Bone marrow (tissue), 2 donors: ENCODE data around the gene LILRB3.
A peak's percentile ranks its signal among the peaks of the same experiment; 100 is the strongest.
"Not testable (repeated sequence)": the region's sequence is repeated elsewhere in the genome, so short reads cannot be mapped to it uniquely, and the experiment has no call there.

Experiments used
- DNase-seq, 2 donors: peaks; one replicate each; lab custom pipeline; 2025; lab: John Stamatoyannopoulos, UW

LILRB3 gene

DNA sequence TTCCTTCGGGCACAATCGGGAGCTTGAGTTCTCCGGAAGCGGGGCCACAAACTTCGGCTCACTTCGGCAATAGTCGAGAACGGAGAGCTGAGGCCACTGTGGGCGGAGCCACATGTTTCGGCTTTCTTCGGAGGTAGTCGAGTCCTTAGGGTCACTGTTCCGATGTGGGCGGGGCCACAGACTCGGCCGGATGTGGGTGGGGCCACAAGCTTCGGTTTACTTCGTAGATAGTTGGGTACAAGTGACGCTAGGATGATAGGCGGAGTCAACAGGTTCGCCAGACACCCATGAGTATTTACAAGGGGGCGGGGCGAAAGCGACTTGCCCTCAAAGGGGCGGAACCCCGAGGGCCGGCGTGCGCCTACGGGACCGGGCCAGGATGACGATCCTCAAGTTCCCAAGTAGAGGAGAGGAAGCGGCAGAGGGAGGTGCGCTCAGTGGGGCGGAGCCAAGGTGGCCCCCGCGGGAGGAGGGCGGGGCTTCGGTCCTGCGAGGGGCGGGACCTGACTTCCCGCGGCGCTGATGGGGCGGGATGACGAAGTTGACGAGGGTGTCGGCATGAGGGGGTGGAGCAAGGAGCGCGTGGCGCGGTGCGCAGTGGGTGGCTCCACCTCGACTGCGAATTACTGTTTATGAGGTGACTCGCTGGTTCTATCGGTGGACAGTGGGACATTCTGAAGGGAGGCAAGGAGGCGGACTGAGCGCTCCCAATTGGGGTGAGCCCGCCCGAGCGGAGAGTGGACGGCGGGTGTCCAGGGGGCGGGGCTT lies 32.9 kb downstream of the LILRB3 start:
- peak; percentile 100 for DNase-seq

DNA sequence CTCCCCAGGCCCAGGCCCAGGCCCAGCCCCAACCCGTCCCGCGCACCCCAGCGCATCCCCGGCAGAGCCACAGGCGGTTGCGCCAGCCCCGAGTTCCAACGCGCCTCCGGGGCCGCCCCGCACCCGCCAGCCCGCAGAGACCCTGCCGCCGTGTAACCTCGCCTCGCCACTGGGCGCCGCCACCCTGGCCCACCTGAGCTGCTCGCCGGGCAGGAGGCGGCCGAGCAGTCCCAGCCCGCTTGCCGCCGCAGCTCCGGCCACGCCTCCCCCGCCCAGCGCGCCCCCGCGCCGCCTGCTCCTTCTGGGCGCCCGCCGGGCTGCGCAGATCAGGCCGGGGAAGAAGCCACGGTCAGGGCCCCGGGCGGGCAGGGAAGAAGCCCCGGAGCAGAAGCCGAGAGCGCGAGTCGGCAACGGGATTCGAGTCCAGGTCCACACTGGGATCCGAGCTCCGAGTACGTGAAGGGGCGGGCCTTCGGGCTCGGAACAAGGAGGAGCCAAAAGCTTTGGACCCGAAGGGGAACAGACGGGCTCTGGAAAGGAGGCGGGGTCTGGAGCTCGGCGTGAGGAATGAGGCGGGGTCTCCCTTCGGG lies 33.6 kb downstream of the LILRB3 start, which contains the start of gene MBOAT7:
MBOAT7 (minus strand) TSS at position 436 of the 590 bp plus-strand sequence. CDS start 1,072 bp downstream, outside the sequence.
- DNase-seq = peak in 1 of 2 donors; percentile 99

DNA sequence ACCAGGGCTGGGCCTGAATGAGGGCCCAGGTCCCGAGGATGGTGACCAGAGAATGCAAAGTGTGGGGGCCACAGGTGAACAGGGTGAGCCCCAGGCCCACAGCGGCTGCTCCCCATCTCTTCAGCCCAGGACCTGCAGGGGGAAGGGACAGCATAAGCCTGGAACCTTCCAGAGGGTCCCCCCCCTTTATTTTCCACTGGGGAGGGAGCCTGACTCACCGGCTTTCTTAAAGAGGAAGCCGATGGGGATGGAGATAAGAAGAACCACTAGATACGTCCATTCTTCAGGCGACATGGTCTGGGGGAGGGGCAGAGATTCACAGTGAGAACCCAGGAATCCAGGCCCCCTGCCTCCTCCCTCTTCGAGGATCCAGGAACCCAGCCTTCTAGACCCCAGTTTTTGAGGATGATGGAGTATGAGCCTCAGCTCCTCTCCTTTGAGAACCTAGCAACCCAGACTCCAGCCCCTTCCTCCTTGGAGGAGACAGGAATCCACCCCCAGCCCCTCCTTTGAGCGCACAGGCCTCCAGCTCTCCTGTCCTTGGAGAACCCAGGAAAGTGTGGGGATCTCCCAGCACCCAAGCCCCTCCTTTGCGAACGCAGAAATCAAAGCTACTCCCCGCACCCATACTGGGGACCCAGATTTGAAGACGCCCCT lies 34.5 kb downstream of the LILRB3 start:
- peak; percentile 26 to 94 for DNase-seq

DNA sequence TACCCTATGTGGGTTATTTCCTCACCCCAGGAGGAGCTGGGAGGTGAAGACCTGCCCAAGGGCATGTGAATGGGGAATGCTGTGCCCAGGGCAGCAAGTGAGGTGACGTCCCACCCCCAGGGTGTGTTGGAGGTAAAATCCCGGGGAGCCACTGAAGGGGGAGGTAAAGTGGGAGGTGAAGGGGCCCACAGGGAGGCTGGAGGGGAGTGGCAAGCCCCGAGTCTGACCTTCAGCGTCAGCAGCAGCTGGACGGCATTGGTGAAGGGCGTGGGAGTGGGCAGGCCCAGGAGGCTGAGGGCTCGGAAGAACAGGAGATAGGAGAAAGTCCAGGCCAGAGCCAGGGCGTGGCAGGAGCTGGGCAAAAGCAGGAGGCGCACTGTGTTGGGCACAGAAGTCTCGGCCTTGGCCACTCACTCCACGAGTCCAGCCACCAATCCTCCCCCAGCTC lies 35.8 kb downstream of the LILRB3 start:
- no peak for DNase-seq

DNA sequence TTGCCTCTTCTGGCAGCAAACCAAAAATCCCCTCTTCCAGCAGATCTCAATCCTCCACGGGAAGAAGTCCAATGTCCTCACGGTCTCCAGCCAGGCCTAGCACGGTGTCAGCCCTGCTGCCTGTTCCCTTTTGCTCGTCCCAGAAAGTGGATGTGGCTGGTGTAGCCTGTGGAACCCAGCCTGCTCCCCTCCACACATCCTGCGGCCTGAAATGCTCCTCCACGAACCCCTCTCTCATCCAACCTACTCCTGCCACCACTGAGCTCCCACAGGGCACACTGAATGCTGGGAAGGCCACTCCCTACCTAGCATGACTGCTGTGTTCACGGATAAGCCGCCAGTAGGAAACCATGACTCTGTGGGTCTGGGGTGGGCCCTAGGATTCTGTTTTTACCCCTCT lies 36.5 kb downstream of the LILRB3 start:
- no peak for DNase-seq

DNA sequence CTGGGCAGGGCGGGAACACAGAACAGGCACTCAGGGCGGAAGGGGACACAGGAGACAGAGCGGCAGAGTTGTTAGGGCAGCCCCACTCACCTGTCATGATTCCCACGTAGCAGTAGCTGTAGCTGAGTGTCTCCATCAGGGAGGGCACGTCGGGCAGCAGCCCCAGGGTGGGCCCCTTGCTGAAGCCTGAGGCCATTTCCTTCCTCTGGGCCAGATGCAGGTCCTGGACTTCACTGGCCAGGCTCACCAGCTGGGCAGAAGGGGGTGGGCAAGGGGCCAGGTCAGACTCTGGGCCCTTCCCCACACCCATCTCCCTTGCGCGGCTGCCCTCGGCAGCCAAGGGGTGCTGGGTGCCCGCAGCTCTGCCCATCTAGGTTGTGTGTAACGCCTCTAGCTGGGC lies 39.4 kb downstream of the LILRB3 start:
- DNase-seq = no peak

DNA sequence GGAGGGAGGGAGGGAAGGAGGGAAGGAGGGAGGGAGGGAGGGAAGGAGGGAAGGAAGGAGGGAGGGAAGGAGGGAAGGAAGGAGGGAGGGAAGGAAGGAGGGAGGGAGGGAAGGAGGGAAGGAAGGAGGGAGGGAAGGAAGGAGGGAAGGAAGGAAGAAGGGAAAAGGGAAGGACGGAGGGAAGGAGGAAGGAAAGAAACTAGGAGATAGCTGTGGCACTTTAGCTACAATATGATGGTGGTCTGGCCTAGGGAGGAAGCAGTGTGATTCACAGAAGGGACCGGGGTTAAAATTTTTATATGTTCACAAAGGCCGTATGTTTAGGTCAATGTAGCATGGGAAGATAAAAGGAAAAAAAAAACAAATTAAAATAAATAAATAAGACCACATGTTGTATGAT lies 40.9 kb downstream of the LILRB3 start:
- DNase-seq = not testable (repeated sequence)

DNA sequence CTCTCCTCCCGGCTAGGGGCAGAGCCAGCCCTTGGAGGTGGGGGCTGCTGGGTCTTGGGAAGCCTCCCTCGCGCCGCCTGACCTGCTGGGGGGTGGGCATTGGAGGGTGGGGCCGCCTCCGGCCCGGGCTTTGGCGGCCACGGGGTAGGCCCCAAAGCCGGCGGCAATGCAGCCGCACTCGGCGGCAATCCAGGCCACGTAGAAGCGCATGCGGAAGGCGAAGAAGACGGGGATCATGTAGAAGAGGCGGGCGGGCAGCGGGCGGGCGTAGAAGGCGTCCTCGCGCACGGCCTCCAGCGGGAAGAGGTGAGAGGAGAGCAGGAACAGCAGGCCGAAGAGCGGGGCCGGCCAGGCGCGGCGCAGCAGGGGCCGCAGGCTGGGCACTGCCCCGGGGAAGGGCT lies 42.1 kb downstream of the LILRB3 start:
- DNase-seq = no peak

DNA sequence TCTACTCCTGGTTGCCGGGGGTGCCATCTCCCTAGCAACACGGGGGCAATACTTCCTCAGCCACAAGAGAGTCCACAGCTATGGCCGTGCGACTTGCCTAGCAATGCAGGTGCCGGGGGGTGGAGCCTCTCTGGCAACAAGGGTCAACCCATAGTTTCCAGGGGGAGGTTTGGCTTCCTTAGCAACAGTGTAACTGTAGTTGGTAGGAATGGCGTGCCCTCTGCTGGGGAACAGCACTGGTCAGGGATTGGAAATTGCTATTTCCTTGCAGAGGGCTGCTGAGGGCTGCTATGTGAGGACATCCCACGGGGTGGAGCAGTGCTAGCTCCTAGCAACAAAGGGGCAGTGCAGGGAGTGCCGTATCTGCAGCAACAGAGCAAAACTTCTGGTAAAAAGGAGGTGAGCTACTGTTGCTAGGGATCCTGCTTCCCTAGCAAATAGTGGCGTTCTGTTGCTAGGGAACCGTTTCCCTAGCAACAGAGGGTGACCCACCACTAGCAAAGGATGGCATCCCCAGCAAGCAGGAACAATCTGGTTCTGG lies 42.8 kb downstream of the LILRB3 start:
- no peak for DNase-seq

DNA sequence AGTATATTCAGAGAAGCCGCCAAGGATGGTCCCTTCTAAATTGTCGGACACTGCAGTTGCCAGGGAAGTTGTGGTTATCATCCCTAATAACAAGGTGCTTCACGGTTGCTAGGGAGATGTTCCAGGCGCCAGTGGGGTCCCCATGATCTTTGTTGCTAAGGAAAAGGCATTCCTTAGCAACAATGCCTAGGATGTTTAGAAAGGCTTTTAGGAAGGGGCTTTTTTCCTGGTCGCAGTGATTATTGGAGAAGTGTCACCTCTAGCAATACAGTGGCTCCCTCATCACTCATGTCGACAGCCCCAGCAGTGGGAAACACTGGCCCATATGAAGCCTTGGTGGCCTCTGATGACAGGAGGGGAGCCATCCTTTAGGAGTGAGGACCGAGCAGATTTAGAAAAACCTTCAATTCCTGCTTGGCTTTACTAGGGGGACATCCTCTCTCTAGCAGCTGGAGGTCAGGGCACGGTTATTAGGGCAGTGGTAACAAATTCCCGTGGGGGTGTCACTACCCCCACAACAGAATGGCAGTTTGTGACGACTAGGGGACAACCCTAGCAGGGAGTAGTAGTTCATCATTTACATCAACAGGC lies 43.5 kb downstream of the LILRB3 start:
- no peak for DNase-seq

DNA sequence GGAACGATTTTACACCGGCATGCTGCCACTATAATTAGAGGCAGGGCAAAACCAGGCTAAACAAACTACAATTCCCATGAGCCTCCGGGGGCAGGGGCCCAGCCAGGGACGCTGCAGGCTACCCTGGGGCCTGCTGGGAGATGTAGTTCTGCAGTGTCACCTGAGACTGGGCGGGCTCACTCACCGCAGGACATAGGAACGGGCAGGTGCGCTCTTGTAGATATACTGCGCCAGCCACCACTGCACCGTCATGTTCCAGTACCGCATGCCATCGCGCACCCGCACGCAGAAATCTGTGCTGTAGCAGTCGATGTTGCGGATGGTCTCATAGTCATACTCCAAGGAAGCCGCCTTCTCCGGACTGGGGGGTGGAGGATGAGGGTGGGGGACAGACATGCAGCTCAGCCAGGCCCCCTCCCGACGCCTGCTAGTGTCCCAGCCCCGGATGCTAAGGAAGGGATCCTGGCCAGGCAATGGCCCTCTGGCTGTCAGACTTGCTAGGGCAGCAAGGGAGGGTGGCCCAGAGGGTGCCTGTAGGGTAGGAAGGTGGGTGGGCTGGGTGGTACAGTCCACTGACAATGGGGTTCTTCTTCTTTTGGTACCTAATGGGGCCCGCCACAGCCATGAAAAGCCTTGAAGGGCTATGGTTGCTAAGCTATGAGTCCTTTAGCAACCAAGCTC lies 44.1 kb downstream of the LILRB3 start:
- DNase-seq = no peak

DNA sequence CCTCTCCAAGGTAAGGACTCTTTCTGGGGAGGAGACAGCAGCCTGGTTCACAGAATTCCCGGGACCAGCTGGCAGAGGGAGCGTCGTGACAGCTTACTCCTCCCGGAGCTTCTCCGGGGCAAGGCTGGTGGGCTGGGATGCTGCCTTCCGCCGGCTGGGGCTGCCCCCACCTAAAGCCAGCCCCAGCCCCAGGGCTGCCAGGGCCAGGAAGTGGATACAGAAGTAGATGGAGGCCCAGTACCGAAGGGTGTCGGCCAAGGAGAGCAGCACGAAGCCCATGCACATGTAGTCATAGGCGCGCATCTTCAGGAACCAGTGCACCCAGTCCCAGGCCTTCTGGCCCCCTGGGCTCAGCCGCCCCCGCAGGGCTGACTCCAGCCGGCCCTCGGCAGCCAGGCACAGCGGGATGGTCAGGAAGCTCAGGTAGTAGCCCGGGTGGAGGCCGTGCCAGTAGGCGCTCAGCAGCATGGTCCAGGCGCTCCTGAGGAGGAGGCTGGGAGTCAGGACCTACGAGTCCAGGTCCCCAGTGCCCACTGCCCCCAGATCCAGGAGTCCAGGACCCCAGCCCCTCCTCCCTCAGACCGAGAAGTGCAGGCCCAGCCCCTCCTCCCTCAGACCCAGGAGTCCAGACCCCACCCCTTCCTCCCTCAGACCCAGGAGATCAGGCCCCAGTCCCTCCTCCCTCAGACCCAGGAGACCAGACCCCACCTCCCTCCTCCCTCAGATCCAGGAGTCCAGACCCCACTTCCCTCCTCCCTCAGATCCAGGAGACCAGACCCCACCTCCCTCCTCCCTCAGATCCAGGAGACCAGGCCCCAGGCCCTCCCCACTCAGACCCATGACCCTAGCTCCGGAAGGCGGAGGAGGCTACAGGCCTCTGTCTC lies 48.6 kb downstream of the LILRB3 start:
- DNase-seq = no peak

DNA sequence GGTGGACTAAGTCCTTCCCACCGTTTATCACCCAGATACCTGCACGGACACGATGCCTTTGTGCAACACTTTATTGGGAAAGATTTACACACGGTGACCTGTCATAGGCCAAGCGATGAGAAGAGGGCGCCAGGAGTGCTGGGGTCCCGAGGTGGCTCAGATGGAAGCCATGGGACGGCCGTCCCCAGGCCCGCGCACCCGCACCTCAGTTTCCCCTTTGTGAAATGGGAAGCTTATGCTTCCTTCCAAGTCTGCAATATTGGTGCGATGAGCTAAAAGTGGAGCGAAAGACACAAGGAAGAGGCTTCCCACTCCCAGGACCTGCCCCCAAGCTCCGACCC lies 49.5 kb downstream of the LILRB3 start:
- no peak for DNase-seq

DNA sequence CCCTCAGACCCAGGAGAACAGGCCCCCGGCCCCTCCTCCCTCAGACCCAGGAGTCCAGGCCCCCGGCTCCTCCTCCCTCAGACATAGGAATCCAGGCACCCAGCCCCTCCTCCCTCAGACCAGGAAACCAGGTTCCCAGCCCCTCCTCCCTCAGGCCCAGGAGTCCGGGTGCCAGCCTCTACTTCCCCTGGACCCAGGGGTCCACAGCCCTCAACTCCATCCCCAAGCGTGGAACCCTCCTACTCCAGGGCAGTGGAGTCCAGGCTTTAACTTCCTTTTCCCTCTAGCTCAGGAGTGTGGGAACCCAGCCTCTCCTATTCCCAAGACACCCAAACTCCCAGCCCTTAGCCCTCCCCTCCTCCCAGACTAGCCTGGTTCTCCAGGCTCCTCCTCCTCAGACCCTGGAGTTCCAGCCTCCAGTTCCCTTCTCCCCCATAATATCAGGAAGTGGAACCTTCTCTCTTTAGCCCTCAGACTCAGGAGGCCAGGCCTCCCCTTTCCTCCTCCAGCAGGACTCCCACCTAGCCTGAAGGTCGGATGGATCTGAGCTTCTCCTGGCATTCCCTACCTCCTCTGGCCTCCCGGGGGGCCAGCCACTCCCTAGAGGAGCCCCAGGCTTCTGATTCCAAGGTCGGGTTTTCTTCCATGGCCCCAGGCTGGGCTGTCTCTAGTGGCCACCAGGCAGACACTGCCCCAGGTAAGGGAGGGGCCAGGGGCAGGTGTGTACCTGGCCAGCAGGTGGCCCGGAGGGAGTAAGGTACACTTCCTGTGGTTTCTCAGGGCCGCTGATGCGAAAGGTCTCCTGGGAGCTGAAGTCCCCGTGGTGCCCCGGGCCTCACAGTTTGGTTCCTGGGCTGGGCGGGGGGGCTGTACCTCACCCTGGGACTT lies 50.1 kb downstream of the LILRB3 start, which contains the start of gene TMC4:
TMC4 (minus strand) TSS at position 690 of the 888 bp plus-strand sequence; CDS start at position 647, 43 bp downstream.
- no peak for DNase-seq

DNA sequence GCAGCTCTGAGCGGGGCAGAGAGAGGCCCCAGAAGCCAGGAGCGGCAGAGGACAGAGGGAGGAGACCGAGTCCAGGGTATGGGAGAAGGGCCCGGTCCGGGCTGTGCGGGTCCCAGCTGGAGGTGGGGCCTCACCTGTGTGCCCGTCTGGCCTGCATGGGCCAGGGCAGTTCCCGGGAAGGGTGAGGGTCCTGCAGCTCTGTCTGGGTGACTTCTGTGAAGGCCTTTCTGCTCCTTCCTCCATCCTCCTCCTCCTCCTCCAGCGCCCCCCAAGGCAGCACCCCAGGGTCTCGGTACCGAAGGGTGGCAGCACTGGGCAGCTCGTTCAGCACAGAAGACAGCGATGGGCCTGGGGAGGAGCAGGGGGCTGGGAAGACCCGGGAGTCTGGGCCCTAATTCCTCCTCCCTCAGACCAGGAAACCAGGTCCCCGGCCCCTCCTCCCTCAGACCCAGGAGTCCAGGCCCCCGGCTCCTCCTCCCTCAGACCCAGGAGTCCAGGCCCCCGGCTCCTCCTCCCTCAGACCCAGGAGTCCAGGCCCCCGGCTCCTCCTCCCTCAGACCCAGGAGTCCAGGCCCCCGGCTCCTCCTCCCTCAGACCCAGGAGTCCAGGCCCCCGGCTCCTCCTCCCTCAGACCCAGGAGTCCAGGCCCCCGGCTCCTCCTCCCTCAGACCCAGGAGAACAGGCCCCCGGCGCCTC lies 50.9 kb downstream of the LILRB3 start:
- not testable (repeated sequence) for DNase-seq

DNA sequence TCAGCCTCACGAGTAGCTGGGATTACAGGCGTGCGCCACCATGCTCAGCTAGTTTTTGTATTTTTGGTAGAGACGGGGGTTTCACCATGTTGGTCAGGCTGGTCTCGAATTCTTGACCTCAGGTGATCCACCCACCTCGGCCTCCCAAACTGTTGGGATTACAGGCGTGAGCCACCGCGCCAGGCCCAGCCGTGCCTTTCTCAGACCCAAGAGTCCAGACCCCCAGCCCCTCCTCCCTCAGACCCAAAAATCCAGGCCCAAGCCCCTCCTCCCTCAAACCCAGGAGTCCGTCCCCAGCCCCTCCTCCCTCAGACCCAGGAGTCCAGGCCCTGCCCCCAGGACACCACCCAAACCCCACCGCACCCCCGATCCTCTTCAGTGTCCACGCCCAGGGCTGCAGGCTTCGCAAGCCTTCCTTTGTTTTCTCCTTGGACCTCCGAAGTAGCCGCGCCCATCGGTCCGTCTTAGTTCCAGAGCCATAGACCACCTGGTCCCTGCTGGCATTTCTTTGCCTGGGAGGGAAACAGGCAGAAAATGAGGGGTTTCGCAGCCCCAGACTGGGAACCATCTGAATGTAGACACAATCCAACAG lies 53.6 kb downstream of the LILRB3 start:
- DNase-seq = no peak

DNA sequence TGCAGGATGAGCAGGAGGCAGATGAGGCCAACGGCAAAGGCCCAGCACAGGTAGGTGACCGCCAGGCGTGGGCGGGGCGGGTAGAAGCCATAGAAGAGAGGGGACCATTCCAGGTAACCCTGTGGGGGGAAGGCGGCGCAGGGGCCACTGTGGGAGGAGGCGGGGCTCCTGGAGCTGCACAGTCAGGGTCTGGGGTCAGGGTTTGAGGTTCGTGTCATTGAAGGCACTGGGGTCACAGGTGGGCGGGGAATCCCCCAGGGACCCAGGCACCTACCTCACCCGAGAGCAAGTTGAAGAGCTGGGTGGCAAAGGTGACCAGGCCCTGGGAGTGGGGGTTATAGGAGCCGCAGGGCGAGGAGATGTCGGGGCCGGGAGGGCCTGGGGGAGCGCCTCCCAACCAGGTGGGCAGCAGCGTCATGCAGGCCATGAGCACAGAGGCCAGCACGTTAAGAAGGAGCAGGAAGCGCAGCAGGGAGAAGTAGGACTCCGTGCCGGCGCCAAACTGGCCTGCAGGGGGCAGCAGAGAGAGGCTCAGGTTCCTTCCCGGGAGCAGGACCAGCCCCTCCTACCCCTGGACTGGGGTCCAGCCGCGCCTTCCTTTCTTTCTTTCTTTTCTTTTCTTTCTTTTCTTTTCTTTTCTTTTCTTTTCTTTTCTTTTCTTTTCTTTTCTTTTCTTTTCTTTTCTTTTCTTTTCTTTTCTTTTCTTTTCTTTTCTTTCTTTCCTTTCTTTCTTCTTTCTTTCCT lies 54.5 kb downstream of the LILRB3 start:
- DNase-seq = peak; percentile 71 to 84
